PC-3 (cell line): Measurements from ENCODE around the gene SEPTIN12. TPM values are rescaled to one million over a fixed set of nuclear protein-coding genes. Genes with fewer than 3 reads are reported as not detected.

ENCODE experiments used
- ATAC-seq: fragments of 200-7000 bp; cut with Tn5 transposase; 2 replicates; pipeline ENCODE4 v1.9.1; 2020; ENCODE audit warnings: mild to moderate bottlenecking, moderate library complexity
- BruUV-seq: library from RNA; stranded (reverse); fragments of 400-500 nt; replicated peaks from 2 replicates; lab custom pipeline; 2021; lab: Mats Ljungman, UMichigan
- CTCF ChIA-PET: fragments of 300-600 bp; sonication (Branson Sonifier 250); formaldehyde crosslinking; loops from one replicate; lab custom pipeline; 2022; ENCODE audit warnings: antibody characterized with exemption; lab: Charles Lee
- POLR2A ChIA-PET: fragments of 300-600 bp; sonication (Branson Sonifier 250); formaldehyde crosslinking; loops from one replicate; lab custom pipeline; 2022; ENCODE audit warnings: antibody characterized with exemption; ENCODE audit not compliant: unreplicated experiment; lab: Charles Lee
- DNase-seq: peaks from one replicate; pipeline ENCODE4 v3.0.0-alpha.2; 2015
- H2AFZ ChIP-seq: fragments of 300-600 bp; sonication (generic); 2 replicates; pipeline ENCODE4 v1.6.0; 2016; ENCODE audit warnings: antibody characterized with exemption, low read length
- H3F3A ChIP-seq: fragments of 300-600 bp; sonication (generic); one replicate; pipeline ENCODE4 v1.6.0; 2017; ENCODE audit warnings: antibody characterized with exemption, low read length, control low read depth, mild to moderate bottlenecking; ENCODE audit not compliant: unreplicated experiment
- H3K27ac ChIP-seq: fragments of 300-600 bp; sonication (generic); 2 replicates; pipeline ENCODE4 v1.5.1; 2016; ENCODE audit warnings: mild to moderate bottlenecking, low read length
- H3K27me3 ChIP-seq: fragments of 300-600 bp; sonication (generic); 2 replicates; pipeline ENCODE4 v1.6.1; 2016; ENCODE audit warnings: low read length, mixed read lengths
- H3K36me3 ChIP-seq: fragments of 300-600 bp; sonication (generic); 2 replicates; pipeline ENCODE4 v1.6.1; 2016; ENCODE audit warnings: low read depth, mixed run types, low read length, mixed read lengths
- H3K4me1 ChIP-seq: fragments of 300-600 bp; sonication (generic); 2 replicates; pipeline ENCODE4 v1.5.1; 2016; ENCODE audit warnings: low read length; ENCODE audit not compliant: insufficient read depth
- H3K4me2 ChIP-seq: fragments of 300-600 bp; sonication (generic); 2 replicates; pipeline ENCODE4 v1.6.0; 2016; ENCODE audit warnings: low read length
- H3K4me3 ChIP-seq: fragments of 300-600 bp; sonication (generic); 2 replicates; pipeline ENCODE4 v1.5.1; 2016; ENCODE audit warnings: mild to moderate bottlenecking, low read length, mixed read lengths
- H3K79me2 ChIP-seq: fragments of 300-600 bp; sonication (generic); 2 replicates; pipeline ENCODE4 v1.6.1; 2017; ENCODE audit warnings: low read length, mixed read lengths
- H3K9ac ChIP-seq: fragments of 300-600 bp; sonication (generic); 2 replicates; pipeline ENCODE4 v1.6.0; 2016; ENCODE audit warnings: mild to moderate bottlenecking, low read length
- H3K9me2 ChIP-seq: fragments of 300-600 bp; sonication (generic); replicated peaks from 2 replicates; pipeline ENCODE4 v1.6.1; 2016; ENCODE audit warnings: mixed run types, low read length, mixed read lengths
- H3K9me3 ChIP-seq: fragments of 300-600 bp; sonication (generic); 2 replicates; pipeline ENCODE4 v1.6.1; 2016; ENCODE audit warnings: low read length, mixed read lengths
- H4K20me1 ChIP-seq: fragments of 300-600 bp; sonication (generic); 2 replicates; pipeline ENCODE4 v1.6.1; 2016; ENCODE audit warnings: low read length, mixed read lengths
- CTCF ChIP-seq: fragments of 300-600 bp; sonication (generic); conservative IDR thresholded peaks from 2 replicates; pipeline ENCODE4 v1.5.1; 2017; ENCODE audit warnings: antibody characterized with exemption, low read depth, mild to moderate bottlenecking, low read length
- EZH2 ChIP-seq: fragments of 300-600 bp; sonication (generic); IDR thresholded peaks from one replicate; pipeline ENCODE4 v1.6.1; 2017; ENCODE audit warnings: antibody characterized with exemption, mild to moderate bottlenecking, low read length; ENCODE audit not compliant: unreplicated experiment
- EZH2phosphoT487 ChIP-seq: fragments of 300-600 bp; sonication (generic); IDR thresholded peaks from 2 replicates; pipeline ENCODE4 v1.6.1; 2018; ENCODE audit warnings: mild to moderate bottlenecking, antibody characterized with exemption, low read length, borderline replicate concordance
- intact Hi-C: fragments of 100-400 bp; cut with micrococcal nuclease; formaldehyde crosslinking; loops from 2 replicates; pipeline ENCODE4 v1.9.0; 2023
- total RNA-seq: library from RNA; depleted of rRNA; stranded (reverse); fragments of >200 nt; gene quantifications from 2 replicates; pipeline ENCODE4 v1.2.3, GENCODE V29; 2014

SEPTIN12 gene
- total RNA-seq, 1 experiment from 2014 or later, result not detected

- intact Hi-C loops, result no loop called here
- no peak for TF ChIP-seq CTCF
- TF ChIP-seq EZH2phosphoT487, result no peak
- TF ChIP-seq EZH2, result no peak
- ChIA-PET CTCF (no interaction called here), POLR2A (no interaction called here)
- Histone ChIP-seq H3K79me2 (no peaks in the 10 kb centered on the region), H3K4me1 (no peaks in the 10 kb centered on the region), H3K36me3 (no peaks in the 10 kb centered on the region), H3K9me2 (no peaks in the 10 kb centered on the region), H3F3A (no peaks in the 10 kb centered on the region), H3K9ac (no peak overlapping the region), H2AFZ (no peak overlapping the region), H3K4me3 (no peak overlapping the region), H3K27ac (no peak overlapping the region), H3K4me2 (no peak overlapping the region), H3K9me3 (no peaks in the 10 kb centered on the region), H4K20me1 (no peaks in the 10 kb centered on the region), H3K27me3 (no peaks in the 10 kb centered on the region)
- BruUV-seq, result no TSS peak
- no peak for DNase-seq
- no peak for ATAC-seq
These were observed 765 bp upstream of the SEPTIN12 start for GRCh38 chr16:4788910-4789309.

GRCh38 chr16:4788489-4788889, 344 bp upstream of the SEPTIN12 start:
- H2AFZ ChIP-seq, result no peak overlapping the region
- DNase-seq (no peak), ATAC-seq (no peak)
- no TSS peak for BruUV-seq
- intact Hi-C loops, result no loop called here
- H3K79me2 ChIP-seq, result no peaks in the 10 kb centered on the region
- H3K9me2 ChIP-seq, result no peaks in the 10 kb centered on the region
- H4K20me1 ChIP-seq, result no peaks in the 10 kb centered on the region
- H3K36me3 ChIP-seq, result no peaks in the 10 kb centered on the region
- ChIA-PET POLR2A (no interaction called here), CTCF (no interaction called here)
- TF ChIP-seq CTCF (no peak), EZH2 (no peak), EZH2phosphoT487 (no peak)
- no peak overlapping the region for H3K4me2 ChIP-seq
- no peak overlapping the region for H3K9ac ChIP-seq
- H3K4me1 ChIP-seq, result no peaks in the 10 kb centered on the region
- H3K27ac ChIP-seq, result no peak overlapping the region
- H3K27me3 ChIP-seq, result no peaks in the 10 kb centered on the region
- no peak overlapping the region for H3K4me3 ChIP-seq
- no peaks in the 10 kb centered on the region for H3F3A ChIP-seq
- H3K9me3 ChIP-seq, result no peaks in the 10 kb centered on the region

- no peak overlapping the region for H3K4me2 ChIP-seq
- no peaks in the 10 kb centered on the region for H3K27me3 ChIP-seq
- no peak for TF ChIP-seq CTCF
- no peak for TF ChIP-seq EZH2
- TF ChIP-seq EZH2phosphoT487, result no peak
- no peaks in the 10 kb centered on the region for H3K36me3 ChIP-seq
- BruUV-seq, result no TSS peak
- H4K20me1 ChIP-seq, result no peaks in the 10 kb centered on the region
- H3F3A ChIP-seq, result no peaks in the 10 kb centered on the region
- H3K9me3 ChIP-seq, result no peaks in the 10 kb centered on the region
- no peak overlapping the region for H2AFZ ChIP-seq
- no peaks in the 10 kb centered on the region for H3K4me1 ChIP-seq
- no peak overlapping the region for H3K4me3 ChIP-seq
- no peak overlapping the region for H3K27ac ChIP-seq
- no peak for DNase-seq
- intact Hi-C loops, result no loop called here
- H3K9me2 ChIP-seq, result no peaks in the 10 kb centered on the region
- no peak overlapping the region for H3K9ac ChIP-seq
- POLR2A ChIA-PET, result no interaction called here
- CTCF ChIA-PET, result no interaction called here
- no peak for ATAC-seq
- H3K79me2 ChIP-seq, result no peaks in the 10 kb centered on the region
These were observed 1.1 kb downstream of the SEPTIN12 start for GRCh38 chr16:4787068-4787467.
